ENCODE data around the gene PIGR. TPM values are rescaled to one million over a fixed set of nuclear protein-coding genes. Genes with fewer than 3 reads are reported as not detected.

The PIGR gene
- total and polyA plus RNA-seq, 12 donors, result under 0.01 to 3.4 (median 0.55) TPM; not detected in 2

DNA sequence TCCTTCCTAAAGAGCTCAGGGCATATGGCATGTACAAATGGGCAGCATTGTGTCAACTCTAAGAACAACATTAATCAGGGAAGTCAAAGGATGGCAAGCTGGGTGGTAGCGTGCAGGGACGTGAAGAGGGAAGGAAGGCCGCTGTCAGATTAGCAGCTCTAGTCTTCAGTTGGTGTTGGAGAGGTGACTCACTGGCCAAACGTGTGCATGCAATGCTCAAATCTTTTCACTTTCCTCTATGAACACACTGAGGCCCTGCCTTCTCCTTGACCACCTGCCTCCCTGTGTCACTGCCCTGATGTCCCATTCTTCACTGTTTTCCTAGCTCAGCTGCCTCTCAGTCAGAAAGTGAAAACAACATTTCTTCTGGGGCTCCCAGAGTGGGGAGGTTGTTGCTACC lies 5.9 kb upstream of the PIGR start:
- 59 to 68% (median 63%) methylated on average over 3 to 4 of the region's 4 CpGs for whole genome bisulfite sequencing, 4 donors

DNA sequence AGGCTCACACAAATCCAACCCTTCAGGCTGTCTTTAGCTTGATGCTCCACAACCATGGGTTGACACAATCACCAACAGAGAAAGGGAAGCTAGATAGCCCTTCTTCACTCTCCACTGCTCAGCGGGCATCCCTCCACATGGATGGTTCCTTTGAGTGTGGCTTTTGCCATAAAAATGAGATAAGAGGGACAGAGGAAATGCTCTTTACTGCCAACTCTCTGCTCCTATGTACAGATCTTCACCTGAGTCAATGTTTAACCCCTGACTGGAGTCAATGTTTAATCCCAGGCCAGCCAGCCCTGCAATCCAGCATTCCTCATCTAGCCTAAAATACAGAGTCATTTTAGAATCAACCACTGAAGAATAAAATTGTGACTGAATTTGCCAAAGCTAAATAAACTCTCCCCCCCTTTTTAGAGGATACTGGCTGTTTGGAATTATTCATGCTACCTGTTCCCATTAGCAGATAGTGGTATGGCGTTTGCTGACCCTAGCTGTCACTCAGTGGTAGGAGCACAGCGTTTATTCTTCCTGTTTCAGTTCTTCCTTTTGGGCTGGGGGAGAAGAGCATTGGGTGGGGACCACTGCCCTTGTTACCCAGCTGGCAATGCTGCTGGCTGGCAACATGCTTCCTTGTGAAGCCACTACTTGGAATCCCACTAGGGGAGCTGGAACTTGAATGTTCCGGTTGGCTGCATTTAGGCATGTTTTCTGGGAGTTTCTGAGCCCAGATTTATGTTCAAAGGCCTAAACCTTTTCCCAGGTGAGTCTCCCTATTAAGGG lies 5.2 kb upstream of the PIGR start:
- H3K4me1 ChIP-seq (replicated peaks in 1 of 2), result no peaks in the 10 kb centered on the region
- H3K27ac ChIP-seq, result no peak overlapping the region
- intact Hi-C loops (cut with DNase I), result no loop called here
- no peaks in the 10 kb centered on the region for H3K27me3 ChIP-seq
- no peak for DNase-seq
- H3K4me3 ChIP-seq, result no peak overlapping the region
- H3K36me3 ChIP-seq (replicated peaks in 1 of 2), result no peaks in the 10 kb centered on the region
- TF ChIP-seq, protein P1, sequence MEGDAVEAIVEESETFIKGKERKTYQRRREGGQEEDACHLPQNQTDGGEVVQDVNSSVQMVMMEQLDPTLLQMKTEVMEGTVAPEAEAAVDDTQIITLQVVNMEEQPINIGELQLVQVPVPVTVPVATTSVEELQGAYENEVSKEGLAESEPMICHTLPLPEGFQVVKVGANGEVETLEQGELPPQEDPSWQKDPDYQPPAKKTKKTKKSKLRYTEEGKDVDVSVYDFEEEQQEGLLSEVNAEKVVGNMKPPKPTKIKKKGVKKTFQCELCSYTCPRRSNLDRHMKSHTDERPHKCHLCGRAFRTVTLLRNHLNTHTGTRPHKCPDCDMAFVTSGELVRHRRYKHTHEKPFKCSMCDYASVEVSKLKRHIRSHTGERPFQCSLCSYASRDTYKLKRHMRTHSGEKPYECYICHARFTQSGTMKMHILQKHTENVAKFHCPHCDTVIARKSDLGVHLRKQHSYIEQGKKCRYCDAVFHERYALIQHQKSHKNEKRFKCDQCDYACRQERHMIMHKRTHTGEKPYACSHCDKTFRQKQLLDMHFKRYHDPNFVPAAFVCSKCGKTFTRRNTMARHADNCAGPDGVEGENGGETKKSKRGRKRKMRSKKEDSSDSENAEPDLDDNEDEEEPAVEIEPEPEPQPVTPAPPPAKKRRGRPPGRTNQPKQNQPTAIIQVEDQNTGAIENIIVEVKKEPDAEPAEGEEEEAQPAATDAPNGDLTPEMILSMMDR (IDR thresholded peaks at IDR 0.05), result no peak
- TF ChIP-seq POLR2A (IDR thresholded peaks at IDR 0.05), result no peak
- 81 to 86% (median 84%) methylated on average over 4 of the region's 4 CpGs for WGBS, 4 donors
- H3K9me3 ChIP-seq (replicated peaks in 1 of 3), result no peaks in the 10 kb centered on the region

More for the DNA sequence above, 5.9 kb upstream of the PIGR start:
- Histone ChIP-seq H3K36me3 (replicated peaks in 1 of 2) (no peaks in the 10 kb centered on the region), H3K27ac (no peak overlapping the region), H3K4me1 (replicated peaks in 1 of 2) (no peaks in the 10 kb centered on the region), H3K4me3 (no peak overlapping the region), H3K9me3 (replicated peaks in 1 of 3) (no peaks in the 10 kb centered on the region), H3K27me3 (no peaks in the 10 kb centered on the region)
- no peak for TF ChIP-seq POLR2A (IDR thresholded peaks at IDR 0.05)
- TF ChIP-seq, protein P1 (IDR thresholded peaks at IDR 0.05), result no peak
- DNase-seq, result no peak
- intact Hi-C loops (cut with DNase I), result no loop called here

DNA sequence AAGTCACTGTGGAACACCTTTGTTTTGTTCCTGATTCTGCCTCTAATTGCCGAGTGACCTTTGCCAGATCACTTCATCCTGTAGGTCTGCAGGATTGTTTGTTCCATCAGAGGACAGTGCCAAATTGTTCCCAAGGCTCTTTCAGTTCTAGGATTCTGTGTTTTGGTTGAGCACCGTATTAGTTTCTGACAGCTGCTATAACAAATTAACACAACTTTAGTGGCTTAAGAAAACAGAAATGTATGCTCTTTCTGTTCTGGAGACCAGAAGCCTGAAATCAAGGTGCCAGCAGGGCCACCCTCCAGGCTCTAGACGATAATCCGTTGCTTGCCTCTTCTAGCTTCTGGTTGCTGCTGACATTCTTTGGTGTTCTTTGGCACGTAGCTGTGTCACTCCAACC lies 3.4 kb upstream of the PIGR start:
- Histone ChIP-seq H3K27ac (no peak overlapping the region), H3K27me3 (no peaks in the 10 kb centered on the region), H3K36me3 (replicated peaks in 1 of 2) (no peaks in the 10 kb centered on the region), H3K4me1 (replicated peaks in 1 of 2) (no peaks in the 10 kb centered on the region), H3K9me3 (replicated peaks in 1 of 3) (no peaks in the 10 kb centered on the region), H3K4me3 (no peak overlapping the region)
- no peak for DNase-seq
- TF ChIP-seq, protein P1 (IDR thresholded peaks at IDR 0.05), result no peak
- no peak for TF ChIP-seq POLR2A (IDR thresholded peaks at IDR 0.05)
- intact Hi-C loops (cut with DNase I), result no loop called here
- 86 to 91% (median 88%) methylated on average over 5 of the region's 5 CpGs for WGBS, 4 donors

DNA sequence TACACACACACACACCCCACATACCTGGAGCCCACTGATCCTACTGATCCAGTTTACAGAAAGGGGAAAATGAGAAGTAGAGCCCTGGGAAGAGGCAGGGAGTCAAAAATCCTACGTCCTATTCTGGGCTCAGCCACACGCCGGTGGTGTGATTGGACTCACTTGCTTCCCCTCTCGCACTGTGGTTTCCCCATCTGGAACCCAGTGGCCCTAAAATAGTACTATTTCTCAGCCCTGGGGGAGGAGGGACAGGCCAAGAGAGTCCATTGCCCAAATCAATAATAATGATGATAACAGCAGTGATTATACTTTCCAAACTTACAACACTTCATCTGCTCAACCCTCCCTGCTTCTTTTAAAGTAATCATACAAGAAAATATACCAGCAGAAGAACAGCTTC lies 2.9 kb upstream of the PIGR start:
- no peaks in the 10 kb centered on the region for H3K9me3 ChIP-seq (replicated peaks in 1 of 3)
- peak in 1 of 7 donors; percentile 11 for DNase-seq
- TF ChIP-seq, protein P1 (IDR thresholded peaks at IDR 0.05), result no peak
- TF ChIP-seq POLR2A (IDR thresholded peaks at IDR 0.05), result no peak
- H3K4me3 ChIP-seq, result no peak overlapping the region
- no peaks in the 10 kb centered on the region for H3K36me3 ChIP-seq (replicated peaks in 1 of 2)
- H3K4me1 ChIP-seq (replicated peaks in 1 of 2), result no peaks in the 10 kb centered on the region
- no peak overlapping the region for H3K27ac ChIP-seq
- intact Hi-C loops (cut with DNase I), result no loop called here
- 71 to 83% (median 76%) methylated on average over 4 of the region's 4 CpGs for WGBS, 4 donors
- no peaks in the 10 kb centered on the region for H3K27me3 ChIP-seq

All from adrenal gland (tissue), 12 donors.